HG02973 (cell line): ENCODE measurements around the gene CPA4.
"Not testable (repeated sequence)": the region's sequence is repeated elsewhere in the genome, so short reads cannot be mapped to it uniquely, and the experiment has no call there.

Experiments used
- ATAC-seq: cut with Tn5 transposase; IDR thresholded peaks from one replicate; pipeline ENCODE4 v1.9.1; 2021; ENCODE audit warnings: moderate library complexity; ENCODE audit not compliant: unreplicated experiment

Gene CPA4

DNA sequence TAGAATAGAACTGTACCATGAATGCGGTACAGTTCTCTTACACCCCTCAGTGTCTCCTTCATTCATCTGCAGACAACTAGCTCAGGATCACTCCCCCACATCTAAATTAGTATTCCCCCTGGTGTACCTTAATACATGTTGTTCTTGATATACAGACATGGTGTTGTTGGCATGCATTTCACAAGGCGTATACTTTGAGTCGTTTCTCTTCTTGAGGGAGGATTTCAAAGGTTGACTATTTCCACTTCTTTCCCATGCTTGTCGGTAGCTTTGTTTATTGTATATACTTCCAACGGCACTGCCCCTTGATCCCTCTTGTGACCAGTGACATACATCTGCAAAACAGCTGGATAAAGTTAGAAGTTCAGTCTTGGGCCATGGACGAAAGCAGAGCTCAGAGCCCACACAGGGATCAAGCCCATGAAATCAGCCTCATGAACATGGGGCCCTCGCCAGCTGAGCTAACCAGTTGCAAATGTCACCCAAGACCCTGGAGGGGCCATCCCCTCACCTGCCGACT is 8.6 kb downstream of the CPA4 start:
- no peak for ATAC-seq

DNA sequence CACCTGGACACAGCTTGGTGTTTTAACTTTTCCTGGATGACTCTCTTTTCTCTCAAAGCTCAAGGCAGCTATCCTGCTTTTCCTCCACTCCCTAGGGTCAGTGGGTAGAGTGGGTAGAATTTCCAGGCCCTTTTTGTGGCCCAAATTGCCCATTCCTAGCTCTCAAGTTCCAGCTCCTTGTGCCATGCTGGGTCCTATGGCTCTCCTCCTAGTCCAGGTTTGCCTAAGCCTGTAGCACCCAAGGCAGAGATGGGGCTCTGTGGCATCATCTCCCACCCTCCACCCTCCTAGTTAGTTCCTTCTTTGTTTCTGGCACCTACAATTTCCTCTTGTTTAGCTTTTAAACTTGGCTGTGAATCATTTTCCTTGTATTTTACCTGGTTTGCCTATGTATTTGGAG is 9.7 kb downstream of the CPA4 start:
- no peak for ATAC-seq

DNA sequence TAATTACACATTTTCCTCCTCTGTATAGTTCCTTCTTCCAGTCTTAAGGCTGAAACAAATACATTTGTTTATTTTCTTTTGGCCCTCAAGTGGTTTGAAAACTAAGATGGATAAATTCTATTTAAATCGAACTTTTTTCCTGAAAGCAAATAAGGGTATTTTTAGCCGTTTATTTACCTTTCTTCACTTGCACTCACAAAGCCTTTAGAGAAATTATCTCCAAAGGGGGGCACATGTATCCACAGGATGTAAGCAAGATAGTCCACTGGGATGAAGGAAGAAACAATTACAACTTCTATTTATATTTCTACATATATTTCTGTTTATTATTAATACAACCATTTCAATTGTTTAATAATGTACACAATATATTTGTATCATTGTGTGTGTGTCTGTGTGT is 10.2 kb downstream of the CPA4 start:
- no peak for ATAC-seq

DNA sequence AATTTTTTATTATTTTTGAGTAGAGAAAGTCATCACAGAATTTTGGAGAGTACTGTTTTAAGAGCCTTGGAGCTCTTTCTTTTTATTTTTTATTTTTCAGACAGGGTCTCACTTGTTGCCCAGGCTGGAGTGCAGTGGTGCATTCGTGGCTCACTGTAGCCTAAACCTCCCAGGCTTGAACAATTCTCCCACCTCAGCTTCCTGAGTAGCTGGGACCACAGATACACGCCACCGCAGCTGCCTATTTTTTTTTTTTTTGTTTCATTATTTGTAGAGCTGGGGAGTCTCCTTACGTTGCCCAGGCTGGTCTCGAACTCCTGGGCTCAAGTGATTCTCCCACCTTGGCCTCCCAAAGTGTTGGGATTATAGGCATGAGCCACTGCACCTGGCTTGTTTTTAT is 10.6 kb downstream of the CPA4 start:
- no peak for ATAC-seq

DNA sequence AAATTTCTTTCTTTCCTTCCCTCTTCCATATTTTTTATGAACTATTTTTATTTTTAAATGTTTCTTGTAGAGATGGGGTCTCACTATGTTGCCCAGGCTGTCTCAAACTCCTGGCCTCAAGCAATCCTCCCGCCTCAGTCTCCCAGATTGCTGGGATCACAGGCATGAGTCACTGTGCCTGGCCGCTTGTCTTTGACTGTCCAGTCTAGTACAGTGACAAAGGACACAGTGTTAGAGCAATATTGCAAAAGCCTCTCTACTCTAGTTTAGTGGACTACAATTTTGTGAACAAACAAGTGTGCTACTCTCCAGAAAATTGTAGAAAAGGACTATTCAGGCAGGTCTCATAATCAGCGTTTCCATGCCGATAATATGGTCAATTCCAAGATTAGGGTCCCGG is 11.0 kb downstream of the CPA4 start:
- ATAC-seq = no peak

DNA sequence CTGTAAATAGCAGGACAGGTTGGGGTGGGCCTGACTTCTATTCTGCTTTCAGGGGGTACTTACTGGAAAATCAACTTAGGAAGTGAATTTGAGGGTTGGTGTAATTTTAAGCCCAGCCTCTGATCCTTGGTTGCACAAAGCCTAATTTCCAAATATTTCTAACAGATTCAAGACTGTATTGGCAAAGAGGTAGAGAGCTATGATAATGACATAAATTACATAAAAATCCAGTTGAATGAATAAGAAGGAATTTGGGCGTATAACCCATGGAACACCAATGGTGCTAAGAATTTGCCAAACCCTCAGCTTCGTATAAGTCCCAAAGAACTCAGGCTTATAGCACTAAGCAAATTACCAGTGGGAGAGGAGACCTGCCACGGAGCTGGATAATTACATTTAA is 11.9 kb downstream of the CPA4 start:
- no peak for ATAC-seq

DNA sequence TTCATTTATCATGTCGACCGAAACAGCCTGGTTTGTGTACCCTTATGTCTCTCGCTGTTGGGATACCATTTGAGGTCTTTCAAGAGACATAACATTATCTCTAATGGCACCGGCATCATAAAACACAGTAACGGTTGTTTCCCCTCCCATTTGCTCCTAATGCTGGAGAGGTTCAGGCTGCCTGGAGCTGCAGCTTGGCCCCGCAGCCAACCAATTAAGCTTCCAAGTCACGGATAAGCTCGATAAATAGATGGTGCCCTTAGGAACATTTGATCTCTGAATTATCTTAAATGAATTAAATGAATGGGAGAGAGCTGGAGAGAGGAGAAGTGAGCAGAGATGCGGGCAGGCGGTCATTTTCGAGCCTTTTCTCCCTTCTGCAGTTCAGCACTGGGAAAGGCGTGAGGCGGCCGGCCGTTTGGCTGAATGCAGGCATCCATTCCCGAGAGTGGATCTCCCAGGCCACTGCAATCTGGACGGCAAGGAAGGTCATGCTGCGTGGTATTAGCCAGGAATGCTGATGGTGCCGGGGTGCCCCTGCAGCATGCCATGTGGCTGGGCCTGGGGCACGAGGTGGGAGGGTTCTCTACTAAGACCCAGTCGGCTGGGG is 12.6 kb downstream of the CPA4 start:
- no peak for ATAC-seq

DNA sequence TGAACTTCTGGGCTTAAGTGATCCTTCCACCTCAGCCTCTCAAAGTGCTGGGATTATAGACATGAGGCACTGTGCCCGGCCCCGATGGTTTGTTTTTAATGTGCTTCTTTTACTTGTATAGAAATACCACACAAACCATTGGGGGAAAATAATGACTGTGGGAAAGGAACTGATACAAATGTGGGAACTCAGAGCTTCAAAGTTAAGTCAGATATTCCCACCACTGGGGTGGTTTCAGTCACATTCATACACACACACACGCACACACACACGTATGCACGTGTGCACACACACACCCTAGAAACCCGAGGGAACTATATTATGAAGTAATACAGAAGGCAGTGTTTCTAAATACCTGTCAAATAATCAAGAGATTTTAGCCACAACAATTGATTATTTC is 17.0 kb downstream of the CPA4 start:
- no peak for ATAC-seq

DNA sequence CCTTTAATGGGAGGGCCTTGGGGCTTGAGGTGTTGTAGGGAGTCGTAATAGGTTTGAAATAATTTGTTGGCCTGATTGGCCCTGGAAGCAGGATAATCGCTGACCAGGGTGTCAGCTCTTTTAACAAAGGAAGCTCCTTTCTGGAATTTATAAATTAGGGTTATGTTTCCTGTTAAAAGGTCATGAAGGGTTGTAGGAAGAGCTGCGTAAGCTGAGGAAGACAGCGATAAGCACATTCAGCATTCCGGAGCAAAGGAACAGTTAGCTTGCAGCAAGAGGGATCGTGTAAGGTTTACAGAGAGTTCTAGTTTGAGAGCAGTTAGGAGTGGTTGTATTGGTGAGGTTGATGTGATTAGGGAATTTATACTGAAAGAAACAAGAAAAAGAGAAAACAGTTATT is 21.3 kb downstream of the CPA4 start:
- ATAC-seq = no peak

DNA sequence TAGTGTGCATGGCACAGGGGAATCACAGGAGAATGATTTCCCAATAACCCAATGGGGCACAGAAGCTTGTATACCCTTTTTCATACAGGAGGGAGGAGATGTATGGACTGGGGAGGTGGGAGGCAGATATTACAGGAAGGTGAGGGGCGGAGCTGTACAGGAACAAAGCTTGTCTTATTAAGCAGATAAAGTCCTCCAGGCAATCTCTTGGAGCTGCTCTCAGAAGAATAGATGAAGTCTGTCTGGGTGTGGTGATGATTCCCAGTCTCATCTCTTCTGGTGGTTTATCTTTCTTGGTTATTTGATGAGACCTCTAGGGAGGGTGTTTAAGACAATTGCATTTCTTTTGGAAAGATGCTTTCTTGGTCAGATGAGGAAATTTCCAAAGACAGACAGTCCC is 26.6 kb downstream of the CPA4 start:
- ATAC-seq = no peak

DNA sequence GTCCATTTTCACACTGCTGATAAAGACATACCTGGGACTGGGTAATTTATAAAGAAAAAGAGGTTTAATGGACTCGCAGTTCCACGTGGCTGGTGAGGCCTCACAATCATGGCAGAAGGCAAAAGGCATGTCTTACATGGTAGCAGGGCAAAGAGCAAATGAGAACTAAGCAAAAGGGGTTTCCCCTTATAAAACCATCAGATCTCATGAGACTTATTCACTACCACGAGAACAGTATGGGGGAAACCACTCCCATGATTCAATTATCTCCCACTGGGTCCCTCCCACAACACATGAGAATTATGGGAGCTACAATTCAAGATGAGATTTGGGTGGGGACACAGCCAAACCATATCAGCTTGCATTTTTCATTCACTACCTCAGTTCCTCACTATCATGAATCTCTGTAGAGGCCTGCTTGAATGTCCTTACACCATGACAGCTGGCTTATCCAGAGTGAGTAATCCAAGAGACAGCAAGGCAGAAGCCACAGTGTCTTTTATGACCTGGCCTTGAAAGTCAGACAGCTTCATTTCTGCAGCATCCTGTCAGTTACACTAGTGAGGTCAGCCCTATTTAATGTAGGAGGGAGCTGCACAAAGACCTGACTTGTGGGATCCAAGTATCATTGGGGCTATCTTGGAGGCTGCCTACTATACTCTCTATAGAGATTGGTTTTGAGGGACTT is 28.7 kb downstream of the CPA4 start:
- not testable (repeated sequence) for ATAC-seq

DNA sequence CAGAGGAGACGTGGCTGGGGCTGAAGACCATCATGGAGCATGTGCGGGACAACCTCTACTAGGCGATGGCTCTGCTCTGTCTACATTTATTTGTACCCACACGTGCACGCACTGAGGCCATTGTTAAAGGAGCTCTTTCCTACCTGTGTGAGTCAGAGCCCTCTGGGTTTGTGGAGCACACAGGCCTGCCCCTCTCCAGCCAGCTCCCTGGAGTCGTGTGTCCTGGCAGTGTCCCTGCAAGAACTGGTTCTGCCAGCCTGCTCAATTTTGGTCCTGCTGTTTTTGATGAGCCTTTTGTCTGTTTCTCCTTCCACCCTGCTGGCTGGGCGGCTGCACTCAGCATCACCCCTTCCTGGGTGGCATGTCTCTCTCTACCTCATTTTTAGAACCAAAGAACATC is 29.7 kb downstream of the CPA4 start:
- no peak for ATAC-seq

DNA sequence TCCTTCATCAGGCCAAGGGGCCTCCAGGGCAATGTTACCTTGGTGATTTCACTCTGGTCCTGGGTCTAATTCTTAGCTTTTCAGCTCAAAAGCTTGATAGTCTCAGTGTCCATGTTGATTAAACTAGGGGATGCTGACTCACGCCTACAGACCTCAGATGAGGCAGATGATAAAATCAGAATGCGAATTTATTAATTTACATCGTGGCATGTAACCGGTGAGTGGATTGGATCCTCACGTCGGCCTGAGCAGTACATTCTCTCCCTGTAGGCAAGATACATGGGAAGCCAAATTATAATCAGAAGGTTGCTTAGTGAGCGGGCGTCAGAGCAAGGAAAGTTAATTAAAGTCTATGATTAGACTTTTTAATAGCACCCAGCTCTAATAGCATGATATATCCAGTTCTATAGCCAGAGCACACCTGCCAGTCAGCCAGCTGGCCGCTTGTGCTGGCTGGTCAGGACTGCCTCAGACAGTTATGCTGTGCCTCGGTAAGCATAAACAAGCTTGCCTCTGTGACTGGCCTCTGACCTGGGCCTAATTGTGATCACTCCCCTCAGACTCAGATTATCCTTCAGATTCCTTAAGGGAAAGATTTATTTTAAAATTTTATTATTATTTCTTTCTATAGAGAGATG is 31.5 kb downstream of the CPA4 start:
- no peak for ATAC-seq

DNA sequence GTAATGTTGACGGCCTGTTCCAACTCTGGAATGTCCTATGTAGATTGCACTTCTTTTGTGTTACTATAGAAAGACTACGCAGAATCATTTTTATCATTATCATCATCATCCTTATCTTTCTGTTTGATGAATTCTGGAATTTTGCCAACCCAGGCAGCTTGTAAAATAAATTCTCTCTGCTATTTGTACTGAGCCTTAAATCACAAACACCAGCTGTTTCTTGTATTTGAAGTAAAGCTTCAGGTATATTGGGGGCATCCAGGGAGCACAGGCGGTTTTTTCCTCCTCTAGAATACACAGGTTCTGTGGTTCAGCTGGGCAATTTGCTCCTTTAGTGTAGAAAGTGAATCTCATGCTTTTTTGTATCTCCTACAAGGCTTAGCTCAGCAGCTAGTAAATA is 36.7 kb downstream of the CPA4 start:
- ATAC-seq = no peak

DNA sequence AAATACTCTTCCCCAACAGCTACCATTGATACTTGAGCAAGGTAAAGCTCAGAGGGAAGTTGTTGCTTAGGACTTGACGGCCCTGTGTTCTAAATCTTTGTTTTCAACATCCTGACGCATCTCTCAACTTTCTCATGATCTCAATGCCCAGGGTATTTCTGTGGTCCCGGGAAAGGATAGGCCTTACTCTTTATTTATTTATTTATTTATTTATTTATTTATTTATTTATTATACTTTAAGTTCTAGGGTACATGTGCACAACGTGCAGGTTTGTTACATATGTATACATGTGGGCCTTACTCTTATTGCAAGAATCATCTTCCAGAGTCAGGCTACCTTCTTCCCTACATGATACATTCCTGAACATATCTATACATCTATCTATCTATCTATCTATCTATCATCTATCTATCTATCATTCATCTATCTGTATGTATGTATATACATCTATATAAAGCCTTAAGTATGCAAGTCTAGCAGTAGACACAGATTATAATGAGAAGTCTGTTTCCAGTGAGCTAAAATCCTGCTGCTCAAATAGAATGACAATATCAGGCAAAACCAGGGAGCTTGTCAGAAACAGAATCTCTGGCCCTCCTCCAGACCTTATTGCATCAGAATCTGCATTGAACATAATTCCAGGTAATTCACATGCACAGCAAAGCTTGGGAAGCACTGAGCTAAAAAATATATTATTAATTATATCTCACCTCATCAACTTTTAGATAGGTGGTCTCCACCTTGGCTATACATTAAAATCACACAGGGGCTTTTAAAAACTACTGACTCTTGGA is 39.5 kb downstream of the CPA4 start:
- ATAC-seq = no peak

DNA sequence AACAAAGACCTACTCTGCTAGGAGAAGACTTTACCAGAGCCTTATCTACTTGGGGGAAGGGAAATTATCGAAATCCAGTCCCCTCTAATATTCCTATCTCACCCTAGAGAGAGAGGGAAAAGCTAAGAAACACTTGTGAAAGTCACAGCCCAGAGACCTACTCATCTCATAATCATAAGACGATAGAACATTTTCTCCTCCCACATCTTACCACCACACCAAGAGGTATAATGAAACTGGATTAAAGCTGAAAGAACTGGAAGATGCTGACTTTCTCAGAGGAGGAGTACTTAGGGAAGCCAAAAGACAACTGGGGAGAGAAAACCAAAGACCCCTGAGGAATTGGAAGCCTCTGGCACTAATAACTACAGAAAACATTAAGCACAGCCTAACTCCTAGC is 40.9 kb downstream of the CPA4 start:
- no peak for ATAC-seq

DNA sequence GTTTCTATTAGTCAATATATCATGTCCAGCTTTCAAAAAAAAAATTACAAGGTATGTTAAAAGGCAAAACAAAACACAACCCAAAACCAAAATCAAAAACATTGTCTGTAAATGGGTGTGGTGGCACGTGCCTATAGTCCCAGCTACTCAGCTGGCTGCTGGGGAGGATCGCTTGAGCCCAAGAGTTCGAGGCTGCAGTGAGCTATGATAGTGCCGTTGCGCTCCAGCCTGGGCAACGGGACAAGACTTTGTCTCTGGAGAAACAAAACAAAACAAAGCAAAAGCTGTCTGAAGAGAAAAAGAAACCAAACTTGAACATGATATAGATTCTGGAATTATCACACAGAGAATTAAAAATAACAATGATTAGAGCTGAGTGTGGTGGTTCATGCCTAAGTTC is 41.3 kb downstream of the CPA4 start:
- ATAC-seq = no peak

DNA sequence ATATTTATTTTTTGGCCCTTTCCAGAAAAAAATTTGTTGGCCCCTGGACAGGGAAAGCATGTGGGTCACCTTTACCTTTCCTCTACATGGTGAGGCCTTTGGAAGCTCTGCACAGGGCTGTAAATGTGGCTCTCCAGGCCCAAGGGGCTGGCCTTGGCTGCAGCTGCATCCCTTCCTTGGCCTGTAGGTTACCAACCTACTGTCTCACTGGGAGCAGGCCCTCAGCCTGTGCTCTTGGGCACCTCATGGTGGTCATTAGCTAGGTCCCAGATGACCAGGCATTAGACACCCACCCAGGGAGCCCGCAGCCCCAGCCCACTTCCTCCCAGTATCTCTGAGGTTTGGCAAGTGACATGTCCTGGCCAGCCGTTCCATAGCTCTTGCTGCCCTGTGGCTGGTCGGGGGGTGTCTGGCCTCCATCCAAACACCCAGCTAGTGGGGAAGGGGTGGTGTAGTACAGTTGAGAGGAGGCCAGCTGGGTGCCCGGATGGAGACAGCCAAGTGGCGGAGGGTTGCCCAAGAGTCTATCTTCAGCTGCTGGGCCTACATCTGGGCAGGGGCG is 44.5 kb downstream of the CPA4 start:
- no peak for ATAC-seq

DNA sequence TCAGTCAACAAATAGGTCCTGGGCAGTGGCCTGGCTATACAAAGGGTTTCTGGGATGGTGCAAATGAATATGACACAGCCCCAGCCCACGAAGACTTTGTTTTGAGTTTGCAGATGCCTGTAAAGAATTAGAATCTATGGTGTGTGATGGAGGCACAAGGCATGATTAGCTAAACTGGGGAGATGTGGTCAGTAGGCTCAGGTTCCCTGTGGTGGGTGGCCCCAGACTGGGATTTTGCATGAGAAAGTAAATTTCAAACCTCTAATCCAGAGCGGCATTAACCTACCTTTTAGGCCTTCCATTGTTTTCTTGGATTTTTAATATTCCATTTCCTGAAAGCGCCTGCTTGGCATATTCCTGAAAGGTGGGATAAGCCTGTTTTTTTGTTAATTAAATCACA is 45.3 kb downstream of the CPA4 start:
- ATAC-seq = no peak

DNA sequence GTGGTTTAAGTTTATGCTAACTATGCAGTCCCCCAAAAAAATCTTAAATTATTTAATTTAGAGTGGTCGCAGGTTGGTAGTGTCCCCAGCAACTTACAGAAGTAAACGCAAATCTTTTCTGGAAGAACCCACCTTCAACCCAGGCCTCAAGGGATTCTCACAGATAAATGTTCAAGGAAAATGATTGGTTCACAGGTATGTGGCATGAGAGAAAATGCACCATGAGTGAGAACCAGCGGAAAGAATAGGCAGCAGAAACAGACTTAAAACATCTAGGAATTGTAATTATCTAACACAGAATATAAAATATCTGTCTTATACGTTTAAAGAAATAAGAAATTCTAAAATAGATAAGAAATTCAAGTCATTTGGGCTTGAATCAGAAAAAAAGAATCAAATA is 48.9 kb downstream of the CPA4 start:
- ATAC-seq = no peak

DNA sequence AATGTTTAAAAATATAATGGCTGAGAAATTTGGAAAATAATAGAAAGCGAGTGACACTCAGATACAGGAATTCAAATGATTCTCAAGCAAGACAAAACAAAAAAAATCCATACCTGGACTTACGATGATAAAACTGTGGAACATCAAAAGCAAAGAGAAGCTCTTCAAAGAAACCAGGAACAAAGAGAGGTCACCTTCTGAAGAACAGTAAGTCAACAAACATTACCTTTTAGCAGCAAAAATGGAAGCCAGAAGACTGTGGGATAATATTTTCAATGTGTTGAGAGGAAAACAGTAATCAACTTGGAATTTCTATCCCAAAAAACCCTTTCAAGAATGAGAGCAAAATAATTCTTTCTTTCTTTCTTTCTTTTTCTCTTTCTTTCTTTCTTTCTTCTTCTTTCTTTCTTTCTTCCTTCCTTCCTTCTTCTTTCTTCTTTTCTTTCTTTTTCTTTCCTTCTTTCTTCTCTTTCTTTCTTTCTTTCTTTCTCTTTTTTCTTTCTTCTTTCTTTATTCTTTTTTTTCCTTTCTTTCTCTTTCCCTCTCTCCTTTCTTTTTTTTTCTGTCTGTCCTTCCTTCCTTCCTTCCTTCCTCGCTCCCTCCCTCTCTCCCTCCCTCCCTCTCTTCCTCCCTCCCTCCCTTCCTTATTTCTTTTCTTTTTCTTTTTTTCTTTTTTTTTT is 49.9 kb downstream of the CPA4 start:
- ATAC-seq = no peak
